Amygdala (tissue), 56 donors: Measurements from ENCODE around the gene RNF17.
"Not testable (repeated sequence)": the region's sequence is repeated elsewhere in the genome, so short reads cannot be mapped to it uniquely, and the experiment has no call there.

ENCODE experiments used
- DNase-seq, 56 donors: peaks; one replicate each; lab custom pipeline; 2025; lab: John Stamatoyannopoulos, UW

Gene RNF17

GRCh38 chr13:24741791-24742190 lies 22.2 kb upstream of the RNF17 start:
- no peak for DNase-seq

DNA sequence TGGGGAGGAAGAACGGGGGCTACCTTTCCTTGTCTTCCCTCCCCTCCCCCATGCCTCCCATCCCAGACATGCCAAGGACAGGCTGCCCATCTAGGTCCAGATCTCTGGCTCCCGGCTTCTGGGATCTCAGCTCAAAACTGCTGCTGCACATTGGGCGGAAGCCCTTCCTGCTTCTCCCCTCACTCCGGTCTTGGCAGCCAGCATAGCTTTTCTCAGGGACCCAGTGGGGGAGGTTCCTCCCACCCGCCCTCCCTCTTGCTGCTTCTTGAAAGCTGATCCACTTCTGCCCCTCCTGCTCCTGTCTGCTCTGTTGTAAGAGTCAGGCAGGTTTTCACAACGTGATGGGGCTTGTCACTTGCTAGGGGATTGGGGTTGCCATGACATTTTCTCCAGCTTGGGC lies 21.7 kb upstream of the RNF17 start:
- no peak for DNase-seq

DNA sequence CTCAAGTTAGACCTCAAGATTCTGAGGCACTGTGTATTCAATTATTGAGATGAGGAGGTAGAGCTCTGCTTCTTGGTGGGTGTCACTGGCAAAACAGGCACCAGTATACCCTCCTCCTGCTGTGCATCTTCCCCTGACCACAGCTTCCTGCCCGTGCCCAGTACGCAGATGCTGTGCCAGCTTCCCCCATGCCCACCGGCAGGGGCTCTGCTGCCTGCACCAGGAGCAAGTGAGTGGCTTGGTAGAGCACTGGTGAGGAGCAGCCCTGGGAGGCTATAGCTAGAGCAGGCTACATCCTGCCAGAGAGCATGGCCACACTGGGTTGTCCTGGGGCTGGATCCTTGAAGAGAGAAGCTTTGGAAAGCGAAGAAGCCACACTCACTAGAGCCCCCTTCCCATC lies 21.0 kb upstream of the RNF17 start:
- no peak for DNase-seq

- DNase-seq: no peak
These were observed 19.7 kb upstream of the RNF17 start for GRCh38 chr13:24744247-24744646.

DNA sequence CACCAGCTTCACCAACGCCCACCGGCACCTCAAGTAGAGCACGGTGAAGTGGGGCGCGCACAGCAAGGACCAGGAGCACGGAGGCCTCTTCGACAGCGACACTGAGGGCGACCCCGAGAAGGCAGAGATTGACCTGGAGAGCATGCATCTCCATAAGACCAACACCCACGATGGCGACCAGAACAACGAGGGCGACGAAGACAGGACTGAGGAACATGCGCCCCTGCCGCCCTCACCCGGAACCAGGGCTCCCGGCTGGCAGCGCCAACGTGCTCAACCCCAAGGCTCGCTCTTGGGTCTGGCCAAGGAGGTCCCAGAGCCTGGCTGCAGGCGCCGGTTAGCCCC lies 18.5 kb upstream of the RNF17 start:
- DNase-seq: no peak

- DNase-seq: no peak
These were observed 17.9 kb upstream of the RNF17 start for GRCh38 chr13:24745861-24746617.

DNA sequence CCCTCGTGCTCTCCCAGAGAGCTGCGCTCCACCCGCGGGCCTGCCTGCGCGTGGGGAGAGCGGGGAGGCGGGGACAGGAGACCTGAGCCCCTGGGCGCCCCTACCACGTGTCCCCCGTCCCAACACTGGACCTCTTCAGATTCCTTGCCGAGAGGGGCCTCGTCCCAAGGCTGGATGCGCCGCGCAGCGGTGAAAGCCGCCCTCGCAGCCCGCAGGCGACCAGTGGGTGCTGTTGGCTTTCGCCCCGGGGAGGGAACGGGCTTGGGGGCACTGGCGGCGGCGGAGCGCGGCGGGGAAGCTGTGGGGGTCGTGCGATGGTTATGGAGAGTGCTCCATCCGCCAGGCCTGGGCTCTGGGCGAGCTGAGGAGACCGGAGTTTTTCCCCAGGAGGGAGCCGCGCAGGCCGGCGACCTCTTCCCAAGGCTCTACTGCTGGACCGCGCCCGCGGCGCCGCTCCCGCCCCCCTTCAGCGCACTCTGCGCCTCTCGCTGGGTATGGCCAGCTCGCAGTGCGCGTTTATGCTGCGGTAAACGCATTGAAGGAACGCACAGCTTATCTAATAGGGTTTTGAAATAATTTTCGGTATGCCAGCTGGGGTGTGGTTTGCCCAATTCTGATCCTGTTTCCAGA lies 17.2 kb upstream of the RNF17 start:
- no peak for DNase-seq

- no peak for DNase-seq
These were observed 16.5 kb upstream of the RNF17 start for GRCh38 chr13:24747248-24748060.

GRCh38 chr13:24748061-24748400 lies 15.9 kb upstream of the RNF17 start:
- no peak for DNase-seq

DNA sequence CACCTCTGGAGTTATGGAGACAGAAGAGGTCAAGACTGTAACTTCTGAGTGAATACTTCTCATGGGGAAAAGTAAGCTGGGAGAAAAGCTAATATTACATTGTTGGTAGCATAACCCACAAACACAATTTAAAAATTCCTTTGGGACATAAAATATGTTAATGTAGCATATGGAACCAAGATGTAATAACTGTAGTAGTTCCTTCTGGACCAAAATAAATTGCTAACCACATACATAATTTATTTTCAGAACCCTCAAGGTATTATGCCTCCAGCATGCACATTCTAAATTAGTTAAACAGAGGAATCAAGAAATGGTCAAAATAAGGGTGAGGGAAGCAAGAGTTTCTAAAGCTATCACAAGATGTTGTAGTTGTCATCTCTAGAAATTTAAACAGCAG lies 4.8 kb upstream of the RNF17 start:
- no peak for DNase-seq

DNA sequence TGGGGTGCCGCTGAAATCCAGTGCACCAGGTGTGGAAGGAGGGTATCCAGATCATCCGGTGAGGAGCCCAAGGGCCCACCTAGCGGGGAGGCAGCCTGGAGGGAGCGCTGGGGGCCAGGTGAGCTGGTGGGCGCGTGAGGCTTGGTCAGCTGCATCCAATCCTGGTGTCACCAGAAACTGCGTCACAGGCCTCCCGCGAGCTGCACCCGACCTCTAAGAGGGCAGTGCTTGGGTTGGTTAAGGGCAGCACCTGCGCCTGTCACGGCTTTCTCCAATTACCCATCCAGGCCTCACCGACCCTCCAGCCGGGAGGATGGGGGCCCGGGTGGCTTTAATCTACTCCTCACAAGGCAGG lies 284 bp downstream of the RNF17 start:
- no peak for DNase-seq

DNA sequence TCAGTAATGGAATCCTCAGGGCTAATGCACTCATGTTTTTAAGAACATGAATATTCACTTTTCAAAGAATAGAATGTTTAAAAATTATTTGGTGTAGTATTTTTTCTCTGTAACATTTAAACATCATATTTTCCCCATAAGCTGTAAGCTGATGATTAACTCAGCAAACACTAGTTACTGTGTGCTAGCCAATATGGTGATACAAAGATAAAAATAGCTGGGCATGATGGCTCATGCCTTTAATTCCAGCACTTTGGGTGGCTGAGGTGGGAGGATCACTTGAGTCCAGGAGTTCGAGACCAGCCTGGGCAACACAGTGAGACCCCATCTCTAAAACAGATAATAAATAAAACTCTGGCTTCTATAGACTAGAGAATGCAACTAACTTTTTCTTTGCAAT lies 13.2 kb downstream of the RNF17 start:
- no peak for DNase-seq

DNA sequence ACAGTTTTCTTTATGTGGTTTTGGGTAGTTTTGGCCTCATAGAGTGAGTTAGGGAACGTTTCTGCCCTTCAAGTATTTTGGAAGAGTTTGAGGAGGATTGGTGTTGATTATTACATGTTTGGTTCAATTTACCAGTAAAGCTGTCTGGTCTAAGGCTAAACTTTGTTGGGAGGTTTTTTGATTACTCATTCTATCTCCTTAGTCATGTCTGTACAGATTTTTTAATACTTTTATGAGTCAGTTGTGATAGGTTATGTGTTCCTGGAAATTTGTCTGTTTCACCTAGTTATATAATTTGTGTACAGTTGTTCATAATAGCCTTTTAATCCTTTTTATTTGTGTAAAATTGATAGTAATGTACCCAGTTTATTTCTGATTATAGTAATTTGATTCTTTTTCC lies 20.4 kb downstream of the RNF17 start:
- no peak for DNase-seq

DNA sequence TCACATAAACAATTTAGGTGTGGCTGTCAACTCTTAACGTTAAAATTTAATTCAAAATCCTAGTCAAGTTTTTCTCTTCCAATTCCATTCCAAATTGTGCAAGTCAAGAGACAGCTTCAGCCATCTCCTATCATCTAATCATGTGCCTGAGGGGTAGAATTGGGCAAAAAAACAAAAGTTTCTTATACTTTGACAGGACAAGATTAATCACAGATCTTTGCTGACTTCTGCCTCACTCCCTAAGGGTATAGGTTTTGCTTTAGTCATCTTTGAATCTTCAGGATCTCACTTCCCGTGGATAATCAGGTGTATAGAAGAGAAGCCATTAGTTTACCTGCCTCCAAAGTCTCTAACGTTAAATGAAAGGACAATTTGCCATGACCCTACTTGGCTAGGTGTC lies 24.6 kb downstream of the RNF17 start:
- no peak for DNase-seq

GRCh38 chr13:24802074-24802473 lies 38.1 kb downstream of the RNF17 start:
- no peak for DNase-seq

DNA sequence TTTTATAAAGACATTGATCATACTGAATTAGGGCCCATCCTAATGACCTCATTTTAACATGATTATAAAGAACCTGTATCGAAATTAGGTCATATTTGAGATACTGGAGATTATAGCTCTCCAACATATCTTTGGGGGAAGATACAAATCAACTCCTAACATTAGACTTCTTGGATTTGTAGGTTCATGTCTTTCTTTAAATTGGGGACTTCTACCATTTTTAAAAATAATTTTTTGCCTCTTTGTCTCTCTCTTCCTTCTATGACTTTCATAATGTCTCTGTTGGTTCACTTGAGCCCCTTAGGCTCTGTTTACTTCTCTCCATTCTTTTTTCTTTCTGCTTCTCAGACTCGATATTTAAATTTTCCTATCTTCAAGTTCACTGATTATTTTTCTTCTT lies 57.2 kb downstream of the RNF17 start:
- no peak for DNase-seq

GRCh38 chr13:24822640-24823039 lies 58.7 kb downstream of the RNF17 start:
- DNase-seq: no peak

DNA sequence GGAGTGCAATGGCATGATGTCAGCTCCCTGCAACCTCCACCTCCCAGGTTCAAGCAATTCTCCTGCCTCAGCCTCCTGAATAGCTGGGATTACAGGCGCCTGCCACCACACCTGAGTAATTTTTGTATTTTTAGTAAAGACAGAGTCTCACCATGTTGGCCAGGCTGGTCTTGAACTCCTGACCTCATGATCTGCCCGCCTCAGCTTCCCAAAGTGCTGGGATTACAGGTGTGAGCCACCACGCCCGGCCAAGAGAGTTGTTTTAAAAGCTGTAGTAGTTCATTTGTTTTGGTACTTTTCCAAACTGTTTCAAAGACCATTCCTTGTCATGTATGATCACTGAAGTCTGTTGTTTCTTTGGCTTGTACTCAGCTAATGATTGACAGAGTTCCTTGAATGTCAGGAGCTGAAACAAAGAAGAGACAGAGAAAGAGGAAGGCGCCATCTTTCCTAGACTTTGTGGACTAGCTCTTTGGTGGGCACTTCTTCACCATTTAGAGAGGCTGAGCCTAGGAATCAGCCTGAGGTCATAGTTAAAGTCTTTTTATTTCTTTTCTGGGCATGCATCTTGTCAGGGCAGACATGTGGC lies 59.2 kb downstream of the RNF17 start:
- not testable (repeated sequence) for DNase-seq

DNA sequence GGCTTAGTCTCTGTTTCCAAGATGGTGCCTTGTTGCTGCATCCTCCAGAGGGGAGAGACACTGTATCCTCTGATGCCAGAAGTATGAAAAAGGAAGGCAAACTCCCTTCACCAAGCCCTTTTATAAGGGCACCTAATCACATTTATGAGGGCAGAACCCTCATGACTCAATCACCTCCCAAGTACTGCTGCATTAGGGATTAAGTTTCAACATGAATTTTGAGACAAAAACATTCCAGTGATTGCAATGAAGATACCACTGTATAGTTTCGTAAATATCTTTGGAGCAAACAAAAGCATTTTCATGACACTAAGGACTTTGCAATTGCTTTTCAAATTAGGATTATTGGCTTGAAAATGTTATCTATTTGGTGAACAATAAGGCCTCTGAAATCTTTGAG lies 63.8 kb downstream of the RNF17 start:
- no peak for DNase-seq

DNA sequence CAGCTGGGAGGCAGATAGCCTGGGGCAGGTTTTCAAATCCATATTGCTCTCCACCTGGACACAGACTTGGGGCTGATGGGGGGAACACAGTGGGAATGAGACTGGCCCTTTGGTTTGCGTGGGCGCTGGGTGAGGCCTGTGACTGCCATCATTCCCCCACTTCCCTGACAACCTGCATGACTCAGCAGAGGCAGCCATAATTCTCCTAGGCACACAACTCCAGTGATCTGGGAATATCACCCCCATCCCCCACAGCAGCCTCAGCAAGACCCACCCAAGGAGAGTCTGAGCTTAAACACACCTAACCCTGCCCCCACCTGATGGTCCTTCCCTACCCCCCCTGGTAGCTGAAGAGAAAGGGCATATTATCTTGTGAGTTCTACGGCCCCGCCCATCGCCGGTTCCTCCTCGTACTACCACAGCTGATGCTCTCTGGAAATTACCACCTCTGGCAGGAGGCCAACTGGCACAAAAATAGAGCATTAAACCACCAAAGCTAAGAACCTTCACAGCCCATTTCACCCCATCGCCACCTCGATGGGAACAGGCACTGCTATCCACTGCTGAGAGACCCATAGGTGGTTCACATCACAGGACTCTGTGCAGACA lies 71.0 kb downstream of the RNF17 start:
- no peak for DNase-seq

DNA sequence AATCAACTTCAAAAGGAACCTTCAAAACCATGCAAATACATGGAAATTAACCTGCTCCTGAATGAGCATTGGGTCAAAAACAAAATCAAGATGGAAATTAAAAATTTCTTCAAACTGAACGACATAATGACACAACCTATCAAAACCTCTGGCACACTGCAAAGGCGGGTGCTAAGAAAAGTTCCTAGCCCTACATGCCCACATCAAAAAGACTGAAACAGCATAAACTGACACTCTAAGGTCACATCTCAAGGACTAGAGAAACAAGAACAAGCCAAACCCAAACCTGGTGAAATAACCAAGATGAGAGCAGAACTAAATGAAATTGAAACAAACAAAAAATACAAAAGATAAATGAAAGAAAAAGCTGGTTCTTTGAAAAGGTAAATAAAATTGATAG lies 73.6 kb downstream of the RNF17 start:
- not testable (repeated sequence) for DNase-seq
